Jurkat, Clone E6-1 (cell line): ENCODE measurements around the gene HIVEP1.
A peak's percentile ranks its signal among the peaks of the same experiment; 100 is the strongest.

Experiments
- DNase-seq: peaks from one replicate; pipeline ENCODE4 v3.0.0-alpha.2; 2011; ENCODE audit warnings: low read depth, low spot score
- H3K4me3 ChIP-seq: 2 replicates; pipeline ENCODE4 v1.5.1; 2011; ENCODE audit warnings: mild to moderate bottlenecking, low read length, control low read depth, moderate library complexity

The HIVEP1 gene

GRCh38 chr6:12034837-12035236, 22.7 kb downstream of the HIVEP1 start:
- no peak overlapping the region for H3K4me3 ChIP-seq
- no peak for DNase-seq

GRCh38 chr6:12036766-12037165, 24.7 kb downstream of the HIVEP1 start:
- DNase-seq, result no peak
- no peak overlapping the region for H3K4me3 ChIP-seq

- H3K4me3 ChIP-seq, result no peak overlapping the region
- peak; percentile 27 for DNase-seq
These were observed 25.7 kb downstream of the HIVEP1 start for GRCh38 chr6:12037798-12038197.

GRCh38 chr6:12039540-12040459, 27.7 kb downstream of the HIVEP1 start:
- DNase-seq, result no peak
- no peak overlapping the region for H3K4me3 ChIP-seq

GRCh38 chr6:12047304-12047703, 35.2 kb downstream of the HIVEP1 start:
- no peak overlapping the region for H3K4me3 ChIP-seq
- DNase-seq, result no peak

- H3K4me3 ChIP-seq, result no peak overlapping the region
These were observed 35.8 kb downstream of the HIVEP1 start for GRCh38 chr6:12047792-12048432.

GRCh38 chr6:12048609-12049008, 36.5 kb downstream of the HIVEP1 start:
- DNase-seq, result no peak
- no peak overlapping the region for H3K4me3 ChIP-seq

More at GRCh38 chr6:12047792-12048432, 35.8 kb downstream of the HIVEP1 start:
- DNase-seq, result no peak

GRCh38 chr6:12049165-12049564, 37.1 kb downstream of the HIVEP1 start:
- H3K4me3 ChIP-seq, result no peak overlapping the region
- no peak for DNase-seq

GRCh38 chr6:12051861-12052368, 39.8 kb downstream of the HIVEP1 start:
- peak; percentile 63 for DNase-seq
- H3K4me3 ChIP-seq, result no peak overlapping the region

- H3K4me3 ChIP-seq, result no peak overlapping the region
- no peak for DNase-seq
These were observed 46.3 kb downstream of the HIVEP1 start for GRCh38 chr6:12058172-12058961.

- no peak overlapping the region for H3K4me3 ChIP-seq
- peak; percentile 14 for DNase-seq
These were observed 48.9 kb downstream of the HIVEP1 start for GRCh38 chr6:12060780-12061609.

- H3K4me3 ChIP-seq, result no peak overlapping the region
- DNase-seq, result no peak
These were observed 50.5 kb downstream of the HIVEP1 start for GRCh38 chr6:12062605-12063004.

- no peak overlapping the region for H3K4me3 ChIP-seq
- no peak for DNase-seq
These were observed 52.0 kb downstream of the HIVEP1 start for GRCh38 chr6:12064131-12064530.

- H3K4me3 ChIP-seq, result no peak overlapping the region
- DNase-seq, result no peak
These were observed 52.5 kb downstream of the HIVEP1 start for GRCh38 chr6:12064538-12065071.

GRCh38 chr6:12065321-12066140, 53.4 kb downstream of the HIVEP1 start:
- H3K4me3 ChIP-seq, result no peak overlapping the region
- no peak for DNase-seq

- no peak for DNase-seq
- no peak overlapping the region for H3K4me3 ChIP-seq
These were observed 54.2 kb downstream of the HIVEP1 start for GRCh38 chr6:12066297-12066696.

GRCh38 chr6:12068899-12069557, 56.9 kb downstream of the HIVEP1 start:
- no peak overlapping the region for H3K4me3 ChIP-seq
- DNase-seq, result no peak
